SKM-1 (cell line): ENCODE data around the gene PPL.
"Not testable (repeated sequence)": the region's sequence is repeated elsewhere in the genome, so short reads cannot be mapped to it uniquely, and the experiment has no call there.

Source experiments
- DNase-seq: peaks from one replicate; lab custom pipeline; 2025; ENCODE audit not compliant: unreplicated experiment; lab: John Stamatoyannopoulos, UW

The PPL gene

DNA sequence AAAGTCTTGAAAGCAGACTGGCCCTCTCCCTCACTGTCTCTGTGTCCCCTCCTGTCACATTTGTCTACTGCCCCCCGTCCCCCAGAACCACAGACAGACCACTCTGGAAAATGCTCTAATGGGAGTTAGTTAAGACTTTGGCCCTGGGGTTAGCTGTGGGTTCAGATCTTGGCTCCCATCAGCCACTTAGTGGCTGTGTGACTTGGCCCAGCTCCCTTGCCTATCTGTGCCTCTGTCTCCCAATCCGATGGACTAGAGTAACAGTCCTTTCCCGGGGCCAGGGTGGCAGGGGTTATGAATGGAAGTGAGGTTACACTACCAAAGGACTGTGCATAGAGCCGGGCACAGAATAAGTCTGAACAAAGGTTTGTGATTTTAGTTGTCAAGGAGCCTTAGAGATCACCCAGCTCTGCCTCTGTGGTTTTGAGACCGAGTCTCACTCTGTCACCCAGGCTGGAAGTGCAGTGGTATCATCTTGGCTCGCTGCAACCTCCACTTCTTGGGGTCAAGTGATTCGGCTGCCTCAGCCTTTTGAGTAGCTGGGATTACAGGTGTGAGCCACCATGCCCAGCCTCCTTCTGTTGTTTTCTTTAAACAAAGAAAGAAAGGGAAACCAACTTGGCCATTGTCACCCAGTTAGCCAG, 23.7 kb downstream of the PPL start:
- no peak for DNase-seq

DNA sequence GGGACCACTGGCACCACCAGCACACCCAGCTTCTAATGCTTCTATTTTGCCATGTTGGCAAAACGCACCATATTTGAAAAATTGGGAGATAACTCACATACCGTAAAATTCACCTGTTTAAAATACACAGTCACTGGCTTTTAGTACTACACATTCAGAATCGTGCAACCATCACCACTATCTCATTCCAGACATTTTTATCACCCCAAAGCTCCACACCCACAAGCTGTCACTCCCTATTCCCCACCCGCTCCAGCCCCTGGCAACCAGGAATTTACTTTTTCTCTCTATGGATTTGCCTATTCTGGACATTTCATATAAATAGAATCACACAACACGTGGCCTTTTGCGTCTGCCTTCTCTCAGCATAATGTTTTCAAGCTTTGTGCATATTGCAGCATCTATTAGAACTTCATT, 25.0 kb downstream of the PPL start:
- DNase-seq, result no peak

DNA sequence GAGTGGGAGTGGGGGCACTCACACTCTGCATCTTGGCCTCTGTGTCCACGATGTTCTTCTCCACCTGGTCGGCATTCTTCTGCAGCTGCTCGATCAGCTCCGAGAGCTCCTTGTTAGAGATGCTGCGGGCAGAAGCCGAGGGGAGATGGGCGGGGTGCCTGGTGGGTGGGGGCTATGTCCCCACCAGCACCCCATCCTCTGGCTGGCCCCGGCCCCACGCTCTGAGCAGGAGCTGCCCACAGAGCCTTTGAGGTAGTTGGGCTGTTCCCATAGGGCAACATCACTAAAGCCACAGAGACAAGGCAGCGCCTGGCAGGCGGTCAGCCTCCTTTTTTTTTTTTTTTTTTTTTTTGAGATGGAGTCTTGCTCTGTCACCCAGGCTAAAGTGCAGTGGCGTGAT, 26.1 kb downstream of the PPL start:
- DNase-seq, result no peak

DNA sequence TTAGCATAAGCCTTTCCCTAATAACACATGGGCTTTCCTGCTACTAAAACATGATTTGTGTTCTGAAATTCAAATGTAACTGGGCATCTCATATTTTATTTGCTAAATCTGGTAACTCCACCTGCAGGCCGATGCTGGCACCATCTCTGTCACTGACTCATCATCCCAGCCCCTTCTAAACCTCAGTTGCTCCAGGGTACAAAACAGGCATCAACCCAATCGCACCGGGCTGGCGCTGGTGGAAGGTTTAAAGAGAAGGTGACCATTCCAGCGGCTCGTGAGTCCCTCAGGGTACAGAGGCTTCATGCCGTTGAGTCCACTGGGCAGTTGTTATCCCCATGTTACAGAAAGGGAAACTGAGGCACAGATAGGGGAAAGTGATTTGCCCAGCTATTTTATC, 27.1 kb downstream of the PPL start:
- DNase-seq, result no peak

DNA sequence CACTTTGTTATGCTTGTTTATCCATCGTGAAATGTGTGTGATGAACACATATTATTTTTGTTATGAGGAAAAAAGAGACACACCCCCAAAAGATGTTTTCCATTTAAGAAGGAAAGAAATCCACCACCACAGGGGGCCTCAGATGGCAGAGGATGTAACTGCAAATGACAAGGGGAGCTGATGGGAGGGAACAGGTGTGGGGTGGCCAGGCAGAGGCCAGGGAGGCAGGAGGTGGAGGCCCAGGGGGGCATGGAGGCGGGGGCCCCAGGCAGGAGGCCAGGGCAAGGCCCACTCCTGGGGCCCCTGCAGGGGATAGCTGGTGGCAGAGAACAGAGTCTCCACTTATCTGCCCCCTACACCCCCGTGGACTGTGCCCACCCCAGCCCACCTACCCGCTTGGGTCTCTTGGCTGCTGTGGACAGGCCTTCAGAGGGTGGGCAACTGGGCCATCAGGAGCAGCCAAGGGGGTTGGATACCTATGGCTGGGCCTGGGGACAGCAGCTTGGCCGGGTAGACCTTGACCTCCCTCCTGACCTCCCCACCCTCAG, 28.0 kb downstream of the PPL start:
- no peak for DNase-seq

DNA sequence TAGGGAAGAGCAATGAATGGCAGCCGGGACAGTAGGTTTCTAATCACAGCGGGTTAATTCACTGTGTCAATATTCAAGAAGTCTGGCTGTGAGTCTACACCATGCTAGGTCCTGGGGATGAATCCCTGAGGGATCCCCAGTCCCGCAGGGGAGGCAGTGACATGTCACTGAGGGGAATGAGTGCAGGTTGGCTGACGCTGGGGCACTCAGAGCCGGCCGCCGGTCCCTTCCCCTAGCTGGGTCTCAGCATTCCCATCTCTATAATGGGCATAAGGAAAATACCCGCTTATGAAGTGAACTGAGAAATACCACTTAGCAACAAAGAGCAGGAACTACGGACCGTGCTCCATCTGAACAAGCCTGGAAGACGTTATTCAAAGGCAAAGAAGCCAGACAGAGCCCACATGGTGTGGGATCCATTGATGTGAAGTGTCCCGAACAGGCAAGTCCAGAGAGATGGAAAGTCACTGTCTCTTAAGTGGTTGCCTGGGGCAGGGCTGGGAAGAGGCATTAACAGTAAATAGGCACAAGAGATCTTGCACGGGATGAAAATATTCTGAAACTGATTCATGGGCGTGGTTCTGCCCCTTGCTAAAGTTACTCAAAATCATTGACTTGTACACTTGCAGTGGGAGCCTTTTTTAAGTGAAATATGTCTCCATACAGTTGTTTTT, 31.9 kb downstream of the PPL start:
- DNase-seq, result no peak

DNA sequence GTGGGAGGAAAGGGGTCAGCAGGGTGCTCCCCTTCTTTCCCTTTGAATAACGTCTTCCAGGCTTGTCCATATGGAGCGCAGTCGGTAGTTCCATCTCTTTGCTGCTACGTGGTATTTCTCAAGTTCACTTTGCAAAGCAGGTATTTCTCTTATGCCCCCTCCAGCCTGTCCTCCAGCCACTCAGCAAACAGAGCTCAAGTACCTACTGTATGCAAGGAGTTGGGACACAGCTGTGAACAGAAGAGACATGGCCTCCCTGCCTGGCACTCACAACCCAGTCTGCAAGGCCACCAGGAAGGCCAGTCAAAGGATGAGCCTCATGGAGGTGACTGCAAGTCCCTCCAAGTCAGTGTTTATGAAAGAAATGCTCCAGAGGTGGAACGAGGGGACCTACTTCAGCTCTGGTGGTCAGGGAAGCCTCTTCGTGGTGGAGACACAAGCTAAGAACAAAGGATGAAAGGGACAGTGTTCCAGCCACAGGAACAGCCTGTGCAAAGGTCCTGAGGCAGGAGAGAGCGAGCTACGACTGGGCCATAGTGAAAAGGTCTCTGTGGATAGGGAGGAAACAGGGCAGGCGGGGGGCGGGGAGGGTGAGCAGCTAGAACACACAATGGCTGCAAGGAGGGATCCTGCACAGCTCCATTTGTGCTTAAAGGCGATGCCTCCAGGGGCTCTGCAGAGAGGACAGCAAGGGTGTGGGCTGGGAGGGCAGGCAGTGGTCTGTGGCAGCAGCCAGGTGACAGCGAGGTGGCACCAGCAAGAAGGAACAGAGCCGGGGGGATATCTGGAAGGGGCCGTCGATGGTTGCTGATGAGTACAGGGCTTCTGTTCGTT, 32.6 kb downstream of the PPL start:
- DNase-seq, result no peak

DNA sequence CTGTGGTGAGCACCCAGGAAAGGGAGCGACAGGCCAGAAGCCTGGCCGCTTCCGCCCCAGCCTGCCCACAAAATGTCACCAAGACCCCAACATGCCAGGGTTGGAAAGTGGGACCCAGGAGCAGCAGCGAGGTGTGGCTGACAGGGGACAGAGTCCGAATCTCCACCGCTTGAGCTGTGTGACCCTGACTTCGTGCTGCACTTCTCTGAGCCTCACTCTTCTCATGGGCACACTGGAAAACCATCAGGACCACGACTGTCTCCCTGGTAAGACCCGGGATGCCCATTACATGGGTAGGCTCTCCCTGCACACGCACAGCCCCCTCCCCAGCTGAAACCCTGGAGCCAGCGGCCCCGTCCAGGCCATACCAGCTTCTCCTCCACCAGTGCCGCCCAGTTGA, 34.9 kb downstream of the PPL start:
- DNase-seq, result no peak

DNA sequence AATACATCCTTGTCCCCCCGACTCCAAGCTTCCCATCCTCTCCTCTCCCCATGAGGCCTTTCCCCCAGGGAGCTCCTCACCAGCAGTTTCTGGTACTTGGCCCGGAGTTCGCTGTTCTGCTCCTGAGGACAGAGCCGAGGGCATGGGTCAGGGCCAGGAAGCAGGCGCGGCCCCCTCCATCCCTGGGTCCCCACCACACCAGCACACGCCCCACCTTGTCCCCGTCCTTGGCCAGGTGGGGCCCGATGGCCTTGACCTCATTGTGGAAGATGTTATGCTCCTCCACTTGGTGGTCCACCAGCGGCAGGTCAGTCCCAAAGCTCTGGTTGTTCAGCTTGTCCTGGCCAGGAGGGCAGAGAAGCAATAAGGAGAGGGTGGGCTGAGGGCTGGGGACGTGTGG, 36.2 kb downstream of the PPL start:
- DNase-seq, result no peak

DNA sequence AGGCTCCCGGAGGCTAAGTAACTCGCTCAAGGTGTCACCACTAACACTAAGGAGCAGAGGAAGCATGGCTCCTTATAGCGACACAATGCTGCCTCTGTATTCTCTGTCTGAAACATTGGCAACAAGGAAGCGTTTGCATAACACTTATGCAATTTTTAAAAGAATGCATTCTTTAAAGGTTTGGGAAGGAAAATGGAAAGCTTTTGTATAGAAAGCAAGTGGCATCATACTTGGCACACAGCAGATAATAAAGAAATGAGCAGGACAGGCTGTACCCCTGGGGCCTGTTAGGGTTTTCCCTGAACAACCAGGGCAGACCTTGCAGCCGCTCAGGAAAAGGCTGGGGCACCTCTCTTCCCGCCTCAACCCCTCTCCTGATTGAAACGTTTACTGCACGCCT, 36.9 kb downstream of the PPL start:
- DNase-seq, result no peak

DNA sequence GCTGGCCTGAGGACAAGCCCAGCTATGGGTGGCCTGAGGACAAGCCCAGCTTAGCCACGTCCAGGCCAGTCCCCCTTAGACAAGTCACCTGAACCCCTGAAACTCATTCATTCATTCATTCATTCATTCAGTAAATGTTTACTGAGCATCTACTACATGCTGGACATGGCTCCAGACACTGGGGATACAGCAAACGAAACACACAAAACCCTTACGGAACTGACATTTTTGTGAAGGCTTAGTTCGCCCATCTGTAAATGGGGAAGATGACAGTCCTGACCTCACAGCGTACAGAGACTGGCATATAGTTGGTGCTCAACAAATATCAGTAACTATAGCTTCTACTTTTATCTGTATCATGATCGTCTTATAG, 37.5 kb downstream of the PPL start:
- DNase-seq, result no peak

DNA sequence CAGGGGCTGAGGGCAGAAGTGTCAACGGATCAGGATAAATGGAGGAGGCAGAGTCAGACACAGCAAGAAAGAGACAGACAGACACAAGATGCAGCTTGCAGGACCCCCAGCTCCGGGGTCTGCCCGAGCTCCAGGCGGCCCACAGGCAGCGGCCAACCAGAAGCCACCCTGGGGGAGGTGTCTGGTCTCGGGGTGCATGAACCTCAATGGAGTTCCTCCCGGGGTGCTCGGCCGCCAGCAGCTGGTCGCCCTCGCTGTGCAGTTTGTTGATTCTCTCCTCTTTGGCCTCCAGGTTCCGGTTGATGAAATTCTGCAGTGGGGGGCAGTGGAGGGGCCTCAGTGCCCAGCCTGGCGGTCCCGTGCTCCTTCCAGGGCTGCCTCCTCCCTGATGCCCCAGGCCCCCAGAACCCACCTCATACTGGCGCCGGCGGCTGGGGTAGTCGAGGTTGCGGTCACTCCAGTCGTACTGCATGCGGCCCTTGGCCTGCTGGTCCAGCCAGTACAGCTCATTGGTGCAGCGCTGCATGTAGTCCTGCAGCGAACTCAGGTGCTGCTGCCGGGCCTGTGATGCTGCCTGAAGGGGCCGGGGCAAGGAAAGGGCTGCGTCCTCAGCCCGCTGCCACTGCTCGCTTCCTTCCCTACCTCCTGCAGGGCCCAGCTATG, 38.0 kb downstream of the PPL start:
- DNase-seq, result no peak

DNA sequence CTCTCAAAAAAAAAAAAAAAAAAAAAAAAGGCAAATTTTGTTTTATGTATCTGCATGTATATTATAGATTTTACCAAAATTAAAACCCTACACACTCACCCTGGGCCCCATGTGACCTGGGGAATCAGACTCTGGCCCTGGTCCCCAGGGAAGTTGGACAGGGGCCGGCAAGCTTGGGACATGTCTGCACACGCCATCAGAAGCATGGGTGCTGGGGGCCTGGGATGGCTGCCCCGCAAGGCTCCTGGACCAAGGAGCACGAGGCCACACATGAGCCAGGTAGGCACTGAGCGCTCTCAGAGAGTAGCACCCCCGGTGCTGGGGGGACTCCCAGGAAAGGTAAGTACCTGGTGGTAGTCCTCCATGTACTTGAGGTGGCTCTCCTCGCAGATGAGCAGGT, 39.6 kb downstream of the PPL start:
- DNase-seq, result no peak

DNA sequence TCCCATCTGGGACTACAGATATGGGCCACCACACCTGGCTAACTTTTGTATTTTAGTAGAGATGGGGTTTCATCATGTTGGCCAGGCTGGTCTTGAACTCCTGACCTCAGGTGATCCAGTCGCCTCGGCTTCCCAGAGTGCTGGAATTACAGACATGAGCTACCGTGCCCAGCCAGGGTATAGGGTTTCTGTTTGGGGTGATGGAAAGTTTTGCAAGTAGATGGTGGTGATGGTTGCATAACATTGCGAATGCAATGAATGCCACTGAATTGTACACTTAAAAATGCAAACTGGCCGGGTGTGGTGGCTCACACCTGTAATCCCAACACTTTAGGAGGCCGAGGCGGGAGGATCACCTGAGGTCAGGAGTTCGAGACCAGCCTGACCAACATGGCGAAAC, 40.2 kb downstream of the PPL start:
- not testable (repeated sequence) for DNase-seq

DNA sequence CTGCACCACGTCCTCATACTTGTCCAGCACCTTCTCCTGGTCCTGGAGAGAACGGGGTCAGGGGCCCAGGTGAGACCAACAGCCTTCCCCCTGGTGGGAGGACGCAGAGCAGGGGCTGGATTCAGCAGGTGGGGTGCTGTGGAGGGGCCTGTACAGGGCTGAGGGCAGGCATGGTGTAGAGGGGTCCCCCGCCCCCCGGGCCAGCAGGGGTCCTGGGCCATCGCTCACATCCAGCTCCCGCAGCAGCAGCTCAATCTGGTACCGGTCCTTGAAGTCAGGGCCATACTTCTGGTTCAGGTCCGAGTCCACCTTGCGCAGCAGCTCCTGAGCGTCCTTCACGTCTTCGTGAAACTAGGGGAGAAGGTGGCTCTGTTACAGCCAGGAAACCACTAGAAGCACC, 41.6 kb downstream of the PPL start:
- no peak for DNase-seq

DNA sequence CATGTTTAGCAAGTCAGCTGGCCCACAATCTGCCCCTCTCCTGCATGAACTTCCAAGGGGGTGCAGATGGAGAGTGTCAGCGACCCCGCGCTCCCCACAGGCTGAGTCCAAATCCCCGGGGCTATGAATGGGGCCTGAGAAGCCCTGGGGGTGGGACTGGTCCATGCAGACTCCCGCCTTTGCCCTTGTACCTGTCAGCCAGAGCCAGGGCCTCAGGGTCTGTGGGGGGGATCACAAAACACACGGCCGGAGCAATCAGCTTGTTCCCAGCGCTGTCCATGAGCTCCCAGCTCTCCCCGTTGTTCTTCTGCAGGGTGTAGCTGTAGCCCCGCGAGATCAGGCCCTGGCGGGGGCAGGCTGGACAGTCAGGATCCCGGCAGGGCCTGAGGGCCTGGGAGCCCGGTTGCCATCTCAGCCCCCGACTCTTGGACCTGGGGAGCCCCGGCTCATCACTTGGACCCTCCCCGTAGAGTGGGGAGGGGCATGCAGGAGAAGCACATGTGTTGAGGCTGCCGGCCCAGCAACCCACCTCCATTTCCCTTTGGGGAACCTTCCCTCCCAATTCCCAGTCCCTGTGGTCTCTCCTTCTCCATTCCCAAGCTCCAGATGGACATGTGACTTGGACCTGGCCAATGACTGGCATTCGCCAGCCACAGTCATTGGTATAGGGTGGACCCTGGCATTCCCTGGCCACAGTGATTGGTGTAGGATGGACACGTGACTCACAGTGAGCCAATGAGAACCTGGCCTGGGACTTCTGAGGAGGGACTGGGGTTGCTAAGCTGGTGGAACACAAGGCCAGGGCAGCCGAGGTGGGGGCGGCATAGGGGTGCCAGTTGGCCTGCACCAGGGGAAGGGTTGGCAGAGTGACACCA, 42.4 kb downstream of the PPL start:
- DNase-seq, result no peak

DNA sequence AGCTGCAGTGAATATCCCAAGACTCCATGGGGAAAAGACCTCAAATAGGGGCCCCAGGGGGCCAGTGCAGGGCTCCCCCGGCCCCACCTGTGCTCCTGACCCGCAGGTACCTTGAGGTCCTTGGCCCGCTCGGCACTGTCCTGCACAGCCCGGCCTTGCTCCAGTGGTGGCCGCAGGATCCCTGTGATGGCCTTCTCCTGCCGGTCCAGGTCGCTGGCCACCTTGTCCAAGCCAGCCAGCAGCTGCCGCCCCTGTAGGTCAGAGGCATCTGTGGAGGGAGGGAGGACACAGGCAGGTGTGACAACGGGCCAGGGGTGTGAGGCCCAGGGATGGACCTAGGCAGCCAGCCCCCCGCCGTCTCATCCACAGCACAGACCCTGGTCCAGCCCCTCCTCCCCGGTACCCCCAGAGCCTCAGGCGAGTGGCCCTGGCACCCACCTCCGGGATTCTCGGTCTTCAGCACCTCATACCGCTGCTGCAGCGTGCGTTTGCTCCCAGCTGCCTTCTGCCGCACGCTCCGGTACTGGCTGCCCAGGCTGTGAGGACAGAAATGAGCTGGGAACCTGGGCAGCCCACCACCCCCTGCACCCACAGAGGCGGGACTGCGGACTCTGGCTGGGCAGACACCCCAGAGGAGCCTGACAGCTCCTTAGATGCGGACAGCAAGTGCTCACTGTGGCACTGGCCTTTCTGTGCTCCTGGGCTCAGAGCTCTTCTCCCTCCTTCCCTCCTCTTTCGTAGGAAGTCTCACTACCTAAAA, 43.7 kb downstream of the PPL start:
- DNase-seq, result no peak

DNA sequence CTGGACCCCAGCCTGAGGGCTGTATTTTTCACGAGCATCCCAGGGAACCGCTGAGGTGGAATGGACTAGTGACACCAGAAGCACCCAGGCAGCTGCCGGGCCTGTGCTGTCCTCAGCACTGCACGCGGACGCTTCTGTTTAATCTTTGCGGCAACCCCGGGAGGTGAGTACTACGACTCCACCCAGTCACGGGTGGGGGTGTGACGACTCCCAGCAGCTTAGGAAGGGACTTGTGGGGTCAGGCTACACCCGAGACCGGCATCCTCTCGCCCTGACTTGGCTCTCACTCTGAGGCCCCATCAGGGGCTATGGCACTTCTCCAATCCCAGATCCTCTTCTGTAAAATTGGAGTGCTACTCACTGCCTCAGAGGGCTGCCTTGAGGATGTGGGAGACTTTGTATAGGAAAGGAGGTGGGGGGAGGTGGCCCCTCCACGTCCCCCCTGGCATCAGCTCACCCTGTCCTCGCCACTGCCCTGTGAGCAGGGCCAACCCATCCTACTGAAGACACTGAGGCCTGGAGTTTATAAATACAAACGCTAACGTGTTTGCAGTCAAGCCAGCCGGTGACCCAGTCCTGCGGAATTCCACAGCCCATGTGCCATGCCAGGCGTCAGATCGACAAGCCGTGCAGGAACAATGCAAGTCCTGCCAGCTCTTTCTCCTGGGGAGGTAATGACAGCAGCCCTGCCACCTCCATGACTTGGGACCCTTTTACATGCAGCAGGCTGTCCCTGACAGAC, 44.4 kb downstream of the PPL start:
- no peak for DNase-seq

DNA sequence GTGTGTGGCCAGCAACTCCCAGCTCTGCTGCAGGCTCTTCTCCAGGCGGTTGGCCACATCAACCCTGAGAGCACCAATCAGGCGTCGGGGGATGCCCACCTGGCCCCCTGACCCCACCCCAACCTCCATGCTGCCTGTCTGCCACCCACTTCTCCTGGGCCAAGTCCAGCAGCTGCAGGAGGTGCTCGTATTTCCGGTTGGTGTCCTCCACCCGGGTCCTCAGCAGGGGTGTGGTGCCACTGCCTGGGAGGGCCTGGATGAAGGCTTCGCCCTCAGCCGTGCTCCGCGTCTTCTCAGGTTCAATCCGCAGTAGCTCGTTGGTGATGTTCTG, 45.1 kb downstream of the PPL start:
- DNase-seq, result no peak
